ENCODE measurements around the gene ADAM12. TPM values are rescaled to one million over a fixed set of nuclear protein-coding genes. Genes with fewer than 3 reads are reported as not detected.

The ADAM12 gene
- total RNA-seq, 1 donor from 2014 or later = 18.4 TPM

DNA sequence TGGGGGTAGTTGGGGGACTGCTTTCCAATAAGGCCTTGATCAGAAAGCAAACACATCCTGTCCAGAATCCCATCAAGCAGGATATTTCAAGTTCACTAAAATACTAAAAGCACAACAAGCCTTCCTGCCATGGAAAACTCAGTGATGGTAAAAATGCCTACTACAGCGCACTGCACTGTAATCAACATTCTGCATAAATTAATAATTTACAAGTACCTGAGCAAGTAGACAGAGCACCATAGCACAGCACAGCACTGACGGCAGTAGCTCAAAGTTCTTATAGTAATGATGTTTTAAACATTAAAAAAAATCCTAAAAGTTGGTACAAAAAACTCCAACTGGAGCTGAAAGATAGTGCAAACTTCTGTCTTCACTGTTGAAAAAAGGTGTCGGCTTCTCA lies 371.4 kb downstream of the ADAM12 start:
- no peak overlapping the region for H3K27ac Mint-ChIP-seq (ENCODE audit: unreplicated experiment)
- H3K4me1 Mint-ChIP-seq (ENCODE audit: low read depth, unreplicated experiment) = peaks cover 2% of the 10 kb centered on the region
- no peaks in the 10 kb centered on the region for H3K27me3 Mint-ChIP-seq (ENCODE audit: unreplicated experiment)
- no peaks in the 10 kb centered on the region for H3K9me3 Mint-ChIP-seq (ENCODE audit: unreplicated experiment)
- DNase-seq = no peak
- no peak overlapping the region for H3K4me3 Mint-ChIP-seq (ENCODE audit: unreplicated experiment)
- TF ChIP-seq, protein P1, sequence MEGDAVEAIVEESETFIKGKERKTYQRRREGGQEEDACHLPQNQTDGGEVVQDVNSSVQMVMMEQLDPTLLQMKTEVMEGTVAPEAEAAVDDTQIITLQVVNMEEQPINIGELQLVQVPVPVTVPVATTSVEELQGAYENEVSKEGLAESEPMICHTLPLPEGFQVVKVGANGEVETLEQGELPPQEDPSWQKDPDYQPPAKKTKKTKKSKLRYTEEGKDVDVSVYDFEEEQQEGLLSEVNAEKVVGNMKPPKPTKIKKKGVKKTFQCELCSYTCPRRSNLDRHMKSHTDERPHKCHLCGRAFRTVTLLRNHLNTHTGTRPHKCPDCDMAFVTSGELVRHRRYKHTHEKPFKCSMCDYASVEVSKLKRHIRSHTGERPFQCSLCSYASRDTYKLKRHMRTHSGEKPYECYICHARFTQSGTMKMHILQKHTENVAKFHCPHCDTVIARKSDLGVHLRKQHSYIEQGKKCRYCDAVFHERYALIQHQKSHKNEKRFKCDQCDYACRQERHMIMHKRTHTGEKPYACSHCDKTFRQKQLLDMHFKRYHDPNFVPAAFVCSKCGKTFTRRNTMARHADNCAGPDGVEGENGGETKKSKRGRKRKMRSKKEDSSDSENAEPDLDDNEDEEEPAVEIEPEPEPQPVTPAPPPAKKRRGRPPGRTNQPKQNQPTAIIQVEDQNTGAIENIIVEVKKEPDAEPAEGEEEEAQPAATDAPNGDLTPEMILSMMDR (IDR thresholded peaks at IDR 0.05; ENCODE audit: partially characterized antibody, unreplicated experiment) = no peak
- H3K36me3 Mint-ChIP-seq (ENCODE audit: unreplicated experiment) = peaks cover 3% of the 10 kb centered on the region

DNA sequence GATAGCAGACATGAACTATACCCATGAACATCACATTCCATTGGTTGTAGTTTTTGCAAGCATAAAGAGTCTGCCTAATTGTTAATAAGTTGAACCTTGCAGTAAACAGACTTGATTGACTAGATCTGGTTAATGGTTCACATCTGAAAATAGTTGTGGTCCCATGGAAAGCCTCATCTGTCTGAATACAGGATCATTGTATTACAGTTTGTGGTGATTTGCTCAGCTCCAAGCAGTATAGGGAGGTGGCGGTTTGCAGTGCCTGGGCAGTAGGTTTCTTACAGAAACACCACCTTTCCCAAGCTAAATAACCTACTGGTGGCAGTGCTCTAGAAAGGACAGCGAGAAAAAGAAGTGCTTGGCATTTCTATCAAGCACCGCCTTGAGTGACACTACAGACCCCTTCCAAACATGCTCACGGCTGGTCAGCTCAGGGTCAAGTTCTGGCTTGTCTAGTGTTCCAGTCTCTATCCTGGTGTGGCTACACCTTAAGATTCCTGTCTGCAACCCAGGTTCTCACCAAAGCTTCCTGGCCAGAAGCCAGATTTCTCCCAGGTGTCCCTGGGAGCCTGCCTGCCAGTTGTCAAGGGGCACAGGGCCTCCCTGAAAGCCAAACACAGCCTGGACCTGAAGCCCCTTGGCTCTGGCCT lies 372.0 kb downstream of the ADAM12 start:
- Mint-ChIP-seq H3K36me3 (ENCODE audit: unreplicated experiment) (peaks cover 3% of the 10 kb centered on the region), H3K4me1 (ENCODE audit: low read depth, unreplicated experiment) (peaks cover 2% of the 10 kb centered on the region), H3K27me3 (ENCODE audit: unreplicated experiment) (no peaks in the 10 kb centered on the region), H3K4me3 (ENCODE audit: unreplicated experiment) (no peak overlapping the region), H3K9me3 (ENCODE audit: unreplicated experiment) (no peaks in the 10 kb centered on the region), H3K27ac (ENCODE audit: unreplicated experiment) (no peak overlapping the region)
- no peak for DNase-seq
- TF ChIP-seq, protein P1 (IDR thresholded peaks at IDR 0.05; ENCODE audit: partially characterized antibody, unreplicated experiment) = no peak

DNA sequence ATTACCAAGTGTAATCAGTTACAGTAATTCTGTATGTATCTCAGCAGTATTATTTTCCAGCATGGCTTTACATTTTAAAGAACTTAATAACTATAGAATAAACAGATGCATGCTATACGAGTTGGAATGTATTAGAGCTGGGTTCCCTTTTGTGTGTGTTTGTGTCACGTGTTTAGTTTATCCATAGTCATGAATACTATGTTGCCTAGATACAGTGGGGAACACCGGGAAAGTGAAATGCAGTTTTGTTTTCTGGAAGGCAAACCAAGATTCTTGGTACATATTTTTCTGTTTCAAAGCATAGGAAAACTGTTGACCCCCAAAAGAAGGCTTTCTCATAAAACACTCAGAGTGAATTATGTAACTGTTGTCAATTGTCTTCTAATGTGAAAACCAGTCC lies 372.9 kb downstream of the ADAM12 start:
- TF ChIP-seq, protein P1 (IDR thresholded peaks at IDR 0.05; ENCODE audit: partially characterized antibody, unreplicated experiment) = no peak
- DNase-seq = no peak
- no peaks in the 10 kb centered on the region for H3K27me3 Mint-ChIP-seq (ENCODE audit: unreplicated experiment)
- no peaks in the 10 kb centered on the region for H3K9me3 Mint-ChIP-seq (ENCODE audit: unreplicated experiment)
- H3K4me3 Mint-ChIP-seq (ENCODE audit: unreplicated experiment) = no peak overlapping the region
- H3K27ac Mint-ChIP-seq (ENCODE audit: unreplicated experiment) = no peak overlapping the region
- peaks cover 3% of the 10 kb centered on the region for H3K36me3 Mint-ChIP-seq (ENCODE audit: unreplicated experiment)
- peaks cover 2% of the 10 kb centered on the region for H3K4me1 Mint-ChIP-seq (ENCODE audit: low read depth, unreplicated experiment)

DNA sequence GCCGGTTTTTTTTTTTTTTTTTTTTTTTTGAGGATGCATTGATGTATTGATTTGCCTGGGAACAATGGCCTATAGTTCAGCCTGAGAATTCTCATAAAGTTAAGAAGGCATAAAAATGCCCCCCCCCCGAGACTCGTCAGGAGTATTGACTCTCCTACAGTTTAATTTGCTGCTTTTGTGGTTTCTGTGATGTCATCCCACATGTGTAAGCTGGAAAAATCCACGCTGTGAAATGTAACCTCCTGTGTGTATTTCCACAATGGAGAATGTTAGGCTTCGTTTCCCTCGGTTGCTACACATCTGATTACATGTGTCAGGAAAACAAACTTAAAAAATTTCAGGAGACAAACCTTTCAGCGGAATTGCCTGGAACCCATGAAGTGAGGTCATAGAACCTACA lies 374.0 kb downstream of the ADAM12 start:
- H3K27ac Mint-ChIP-seq (ENCODE audit: unreplicated experiment) = no peak overlapping the region
- no peak overlapping the region for H3K4me3 Mint-ChIP-seq (ENCODE audit: unreplicated experiment)

More for the DNA sequence above, 374.0 kb downstream of the ADAM12 start:
- Mint-ChIP-seq H3K27me3 (ENCODE audit: unreplicated experiment) (no peaks in the 10 kb centered on the region), H3K36me3 (ENCODE audit: unreplicated experiment) (peaks cover 3% of the 10 kb centered on the region), H3K4me1 (ENCODE audit: low read depth, unreplicated experiment) (peaks cover under 1% of the 10 kb centered on the region), H3K9me3 (ENCODE audit: unreplicated experiment) (no peaks in the 10 kb centered on the region)
- TF ChIP-seq, protein P1 (IDR thresholded peaks at IDR 0.05; ENCODE audit: partially characterized antibody, unreplicated experiment) = no peak
- DNase-seq = no peak

Measured in glutamatergic neuron (in vitro differentiated cells).